HEK293T (cell line): ENCODE data around the gene ITPKB.

ENCODE experiments used
- BHLHE40 ChIP-seq: fragments of 450-650 bp; IDR thresholded peaks from 2 replicates; pipeline ENCODE4 v1.6.1; 2016; ENCODE audit warnings: mild to moderate bottlenecking, moderate library complexity, borderline replicate concordance
- ELF4 ChIP-seq: fragments of 450-650 bp; IDR thresholded peaks from 2 replicates; pipeline ENCODE4 v1.6.1; 2017; ENCODE audit warnings: antibody characterized with exemption
- FOXK2 ChIP-seq: fragments of 450-650 bp; IDR thresholded peaks from 2 replicates; pipeline ENCODE4 v1.6.1; 2016; ENCODE audit warnings: mild to moderate bottlenecking
- HDGF ChIP-seq: fragments of 450-650 bp; IDR thresholded peaks from 2 replicates; pipeline ENCODE4 v1.6.1; 2017; ENCODE audit warnings: antibody characterized with exemption, borderline replicate concordance
- L3MBTL2 ChIP-seq: fragments of 450-650 bp; conservative IDR thresholded peaks from 2 replicates; pipeline ENCODE4 v1.6.1; 2016; ENCODE audit warnings: mild to moderate bottlenecking
- SP1 ChIP-seq: fragments of 450-650 bp; IDR thresholded peaks from 2 replicates; pipeline ENCODE4 v1.6.1; 2017
- SUZ12 ChIP-seq: fragments of 450-650 bp; IDR thresholded peaks from 2 replicates; pipeline ENCODE4 v1.6.1; 2016; ENCODE audit warnings: mild to moderate bottlenecking
- ZNF384 ChIP-seq: fragments of 450-650 bp; IDR thresholded peaks from 2 replicates; pipeline ENCODE4 v1.6.1; 2016

- no peak for TF ChIP-seq ELF4
- no peak for TF ChIP-seq BHLHE40
- TF ChIP-seq SUZ12, result no peak
- TF ChIP-seq FOXK2, result no peak
- TF ChIP-seq SP1, result no peak
- no peak for TF ChIP-seq HDGF
- no peak for TF ChIP-seq L3MBTL2
- TF ChIP-seq ZNF384, result no peak
Observed at GRCh38 chr1:226754793-226755533, 15.9 kb upstream of the ITPKB start.
